ENCODE results near the gene CERS6.

Gene CERS6

GRCh38 chr2:168469281-168469988 is 13.4 kb downstream of the CERS6 start:
- Histone ChIP-seq H3K9me3 (ENCODE audit: insufficient read depth, low read depth, low read length) (no peaks in the 10 kb centered on the region), H3K27me3 (ENCODE audit: insufficient read depth, low read length) (no peaks in the 10 kb centered on the region), H3K27ac (ENCODE audit: low read depth, low read length) (no peak overlapping the region), H3K4me1 (ENCODE audit: insufficient read depth, low read length) (peaks cover 54% of the 10 kb centered on the region), H3K9ac (ENCODE audit: low read depth, low read length) (no peak overlapping the region), H3K36me3 (ENCODE audit: insufficient read depth, low read length) (no peaks in the 10 kb centered on the region), H3K4me3 (ENCODE audit: low read length) (no peak overlapping the region)
- WGBS, result 91% methylated on average over 3 of the region's 3 CpGs

GRCh38 chr2:168470320-168471162 is 14.5 kb downstream of the CERS6 start:
- 49% methylated on average over 4 of the region's 4 CpGs for WGBS
- no peaks in the 10 kb centered on the region for H3K27me3 ChIP-seq (ENCODE audit: insufficient read depth, low read length)
- no peaks in the 10 kb centered on the region for H3K36me3 ChIP-seq (ENCODE audit: insufficient read depth, low read length)
- H3K27ac ChIP-seq (ENCODE audit: low read depth, low read length), result peak overlapping the region; percentile 7; the same call in 1 of the 2 replicates
- no peaks in the 10 kb centered on the region for H3K9me3 ChIP-seq (ENCODE audit: insufficient read depth, low read depth, low read length)
- H3K4me3 ChIP-seq (ENCODE audit: low read length), result no peak overlapping the region
- H3K4me1 ChIP-seq (ENCODE audit: insufficient read depth, low read length), result peaks cover 51% of the 10 kb centered on the region
- no peak overlapping the region for H3K9ac ChIP-seq (ENCODE audit: low read depth, low read length)

- H3K27ac ChIP-seq (ENCODE audit: low read depth, low read length), result no peak overlapping the region
- no peaks in the 10 kb centered on the region for H3K36me3 ChIP-seq (ENCODE audit: insufficient read depth, low read length)
- no peak overlapping the region for H3K4me3 ChIP-seq (ENCODE audit: low read length)
- no peaks in the 10 kb centered on the region for H3K27me3 ChIP-seq (ENCODE audit: insufficient read depth, low read length)
- no peaks in the 10 kb centered on the region for H3K9me3 ChIP-seq (ENCODE audit: insufficient read depth, low read depth, low read length)
- no peak overlapping the region for H3K9ac ChIP-seq (ENCODE audit: low read depth, low read length)
- H3K4me1 ChIP-seq (ENCODE audit: insufficient read depth, low read length), result peaks cover 45% of the 10 kb centered on the region
Observed at GRCh38 chr2:168471163-168471475, 15.0 kb downstream of the CERS6 start.

- Histone ChIP-seq H3K4me1 (ENCODE audit: insufficient read depth, low read length) (peaks cover 25% of the 10 kb centered on the region), H3K9ac (ENCODE audit: low read depth, low read length) (no peak overlapping the region), H3K4me3 (ENCODE audit: low read length) (no peak overlapping the region), H3K36me3 (ENCODE audit: insufficient read depth, low read length) (no peaks in the 10 kb centered on the region), H3K27me3 (ENCODE audit: insufficient read depth, low read length) (no peaks in the 10 kb centered on the region), H3K27ac (ENCODE audit: low read depth, low read length) (no peak overlapping the region), H3K9me3 (ENCODE audit: insufficient read depth, low read depth, low read length) (no peaks in the 10 kb centered on the region)
- WGBS, result 100% methylated on average over 3 of the region's 4 CpGs
Observed at GRCh38 chr2:168475636-168476035, 19.6 kb downstream of the CERS6 start.

- Histone ChIP-seq H3K27ac (ENCODE audit: low read depth, low read length) (no peak overlapping the region), H3K9ac (ENCODE audit: low read depth, low read length) (no peak overlapping the region), H3K27me3 (ENCODE audit: insufficient read depth, low read length) (no peaks in the 10 kb centered on the region), H3K36me3 (ENCODE audit: insufficient read depth, low read length) (no peaks in the 10 kb centered on the region), H3K4me1 (ENCODE audit: insufficient read depth, low read length) (peaks cover 5% of the 10 kb centered on the region; the same call in 1 of the 2 replicates), H3K4me3 (ENCODE audit: low read length) (no peak overlapping the region), H3K9me3 (ENCODE audit: insufficient read depth, low read depth, low read length) (no peaks in the 10 kb centered on the region)
- WGBS, result 95% methylated on average over 1 of the region's 1 CpG
Observed at GRCh38 chr2:168478206-168478605, 22.1 kb downstream of the CERS6 start.

GRCh38 chr2:168480356-168480755 is 24.3 kb downstream of the CERS6 start:
- Histone ChIP-seq H3K27ac (ENCODE audit: low read depth, low read length) (no peak overlapping the region), H3K9ac (ENCODE audit: low read depth, low read length) (no peak overlapping the region), H3K4me3 (ENCODE audit: low read length) (no peak overlapping the region), H3K36me3 (ENCODE audit: insufficient read depth, low read length) (no peaks in the 10 kb centered on the region), H3K9me3 (ENCODE audit: insufficient read depth, low read depth, low read length) (0 out of 2 replicates have a peak, but pooled peaks cover under 1% of the 10 kb centered on the region), H3K4me1 (ENCODE audit: insufficient read depth, low read length) (peaks cover 5% of the 10 kb centered on the region; the same call in 1 of the 2 replicates), H3K27me3 (ENCODE audit: insufficient read depth, low read length) (no peaks in the 10 kb centered on the region)
- 84% methylated on average over 3 of the region's 3 CpGs for WGBS

- Histone ChIP-seq H3K27ac (ENCODE audit: low read depth, low read length) (no peak overlapping the region), H3K4me1 (ENCODE audit: insufficient read depth, low read length) (peaks cover 7% of the 10 kb centered on the region), H3K9ac (ENCODE audit: low read depth, low read length) (no peak overlapping the region), H3K36me3 (ENCODE audit: insufficient read depth, low read length) (no peaks in the 10 kb centered on the region), H3K4me3 (ENCODE audit: low read length) (no peak overlapping the region), H3K27me3 (ENCODE audit: insufficient read depth, low read length) (no peaks in the 10 kb centered on the region), H3K9me3 (ENCODE audit: insufficient read depth, low read depth, low read length) (peaks cover 3% of the 10 kb centered on the region; the same call in 1 of the 2 replicates)
- 94% methylated on average over 15 of the region's 15 CpGs for WGBS
Observed at GRCh38 chr2:168480825-168481585, 24.9 kb downstream of the CERS6 start.

GRCh38 chr2:168482269-168482668 is 26.2 kb downstream of the CERS6 start:
- 66% methylated on average over 2 of the region's 2 CpGs for WGBS
- Histone ChIP-seq H3K9me3 (ENCODE audit: insufficient read depth, low read depth, low read length) (peaks cover 3% of the 10 kb centered on the region; the same call in 1 of the 2 replicates), H3K27ac (ENCODE audit: low read depth, low read length) (no peak overlapping the region), H3K36me3 (ENCODE audit: insufficient read depth, low read length) (no peaks in the 10 kb centered on the region), H3K9ac (ENCODE audit: low read depth, low read length) (no peak overlapping the region), H3K4me1 (ENCODE audit: insufficient read depth, low read length) (peaks cover 18% of the 10 kb centered on the region), H3K4me3 (ENCODE audit: low read length) (no peak overlapping the region), H3K27me3 (ENCODE audit: insufficient read depth, low read length) (no peaks in the 10 kb centered on the region)

GRCh38 chr2:168482952-168483831 is 27.1 kb downstream of the CERS6 start:
- H3K27me3 ChIP-seq (ENCODE audit: insufficient read depth, low read length), result no peaks in the 10 kb centered on the region
- peaks cover 3% of the 10 kb centered on the region; the same call in 1 of the 2 replicates for H3K9me3 ChIP-seq (ENCODE audit: insufficient read depth, low read depth, low read length)
- 94% methylated on average over 9 of the region's 9 CpGs for WGBS
- H3K9ac ChIP-seq (ENCODE audit: low read depth, low read length), result no peak overlapping the region
- H3K36me3 ChIP-seq (ENCODE audit: insufficient read depth, low read length), result no peaks in the 10 kb centered on the region
- H3K27ac ChIP-seq (ENCODE audit: low read depth, low read length), result no peak overlapping the region
- peaks cover 13% of the 10 kb centered on the region for H3K4me1 ChIP-seq (ENCODE audit: insufficient read depth, low read length)
- no peak overlapping the region for H3K4me3 ChIP-seq (ENCODE audit: low read length)

GRCh38 chr2:168486477-168486876 is 30.4 kb downstream of the CERS6 start:
- Histone ChIP-seq H3K9ac (ENCODE audit: low read depth, low read length) (no peak overlapping the region), H3K9me3 (ENCODE audit: insufficient read depth, low read depth, low read length) (peaks cover 3% of the 10 kb centered on the region; the same call in 1 of the 2 replicates), H3K4me1 (ENCODE audit: insufficient read depth, low read length) (peaks cover 38% of the 10 kb centered on the region), H3K27me3 (ENCODE audit: insufficient read depth, low read length) (no peaks in the 10 kb centered on the region), H3K27ac (ENCODE audit: low read depth, low read length) (no peak overlapping the region; the same call in 1 of the 2 replicates), H3K36me3 (ENCODE audit: insufficient read depth, low read length) (no peaks in the 10 kb centered on the region), H3K4me3 (ENCODE audit: low read length) (no peak overlapping the region)
- WGBS, result 87% methylated on average over 3 of the region's 3 CpGs

Data from HUES64 (cell line).